ENCODE measurements around the gene UQCRQ. TPM values are rescaled to one million over a fixed set of nuclear protein-coding genes. Genes with fewer than 3 reads are reported as not detected.

UQCRQ gene
- total RNA-seq, 2 donors from 2014 or later = 330 to 366 TPM

DNA sequence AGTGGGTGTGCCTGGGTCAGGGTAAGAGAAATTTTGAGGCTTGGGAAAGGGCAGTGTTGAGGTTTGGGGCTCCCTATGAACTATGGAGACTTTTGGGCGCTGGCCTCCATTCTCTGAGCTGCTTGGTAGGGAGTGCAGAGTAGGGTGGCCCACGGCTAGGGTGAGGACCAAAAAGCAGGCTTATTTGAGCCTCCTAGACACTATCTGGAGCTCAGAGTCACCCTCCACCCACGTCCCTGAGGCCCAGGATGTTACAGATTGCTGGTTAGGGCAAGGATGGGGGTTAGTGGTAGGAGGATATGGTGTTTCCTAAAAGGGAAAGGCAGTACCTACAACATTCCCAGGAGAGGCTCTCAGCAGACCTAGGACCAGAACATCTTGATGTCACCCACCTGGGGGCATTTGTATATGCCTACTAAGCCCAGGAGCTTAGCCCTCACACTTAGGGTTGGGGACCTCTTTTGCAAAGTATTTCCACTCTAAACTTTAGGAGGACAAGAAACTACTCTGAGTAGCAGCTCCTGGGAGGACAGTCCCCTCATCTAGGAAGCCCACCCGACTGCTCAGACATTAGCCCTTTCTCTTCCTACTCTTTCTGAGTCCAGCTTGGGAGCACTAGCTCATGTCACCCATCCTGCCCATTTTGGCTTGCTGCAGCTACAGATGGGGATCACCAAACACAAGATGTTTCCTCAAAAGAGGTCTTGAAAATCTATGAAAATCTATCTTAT, 38.3 kb upstream of the UQCRQ start:
- Mint-ChIP-seq H3K4me1 (ENCODE audit: low read depth in 2 of 2) (peaks cover 5 to 11% of the 10 kb centered on the region in 2 donors), H3K36me3 (no peaks in the 10 kb centered on the region), H3K9me3 (no peaks in the 10 kb centered on the region), H3K4me3 (no peak overlapping the region), H3K27ac (no peak overlapping the region), H3K27me3 (peaks cover 13 to 30% of the 10 kb centered on the region in 2 donors)
- ATAC-seq (no peak), DNase-seq (ENCODE audit: low spot score) (no peak)

DNA sequence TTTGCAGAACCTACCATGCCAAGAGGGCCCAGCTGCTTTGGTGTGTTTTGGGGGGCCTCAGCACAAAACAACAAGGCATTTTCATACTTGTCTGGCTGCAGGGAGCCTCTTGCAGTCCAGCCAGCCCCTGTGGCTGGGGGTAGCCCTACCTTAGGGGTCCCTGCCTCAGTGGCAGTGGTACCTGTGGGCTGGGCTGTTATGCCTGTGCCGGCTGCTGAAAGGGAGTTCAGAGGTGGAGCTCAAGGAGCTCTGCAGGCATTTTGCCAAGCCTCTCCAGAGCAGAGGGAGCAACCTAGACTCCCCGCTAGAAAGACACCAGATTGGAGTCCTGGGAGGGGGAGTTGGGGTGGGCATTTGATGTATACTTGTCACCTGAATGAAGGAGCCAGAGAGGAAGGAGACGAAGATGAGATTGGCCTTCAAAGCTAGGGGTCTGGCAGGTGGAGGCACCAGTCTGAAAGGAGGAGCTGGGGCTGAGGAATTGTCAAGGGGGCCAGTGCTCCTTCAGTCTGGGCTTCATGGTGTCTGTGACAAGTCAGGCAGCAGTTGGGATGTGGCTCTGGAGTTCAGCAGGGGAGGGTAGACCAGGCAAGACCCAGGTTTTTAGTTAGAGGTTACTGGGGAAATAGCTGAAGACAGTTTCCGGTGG, 37.5 kb upstream of the UQCRQ start:
- ATAC-seq (no peak), DNase-seq (ENCODE audit: low spot score) (no peak)
- no peak overlapping the region for H3K27ac Mint-ChIP-seq
- H3K36me3 Mint-ChIP-seq = no peaks in the 10 kb centered on the region
- peaks cover 13 to 24% of the 10 kb centered on the region in 2 donors for H3K27me3 Mint-ChIP-seq
- peaks cover 5 to 11% of the 10 kb centered on the region in 2 donors for H3K4me1 Mint-ChIP-seq (ENCODE audit: low read depth in 2 of 2)
- H3K4me3 Mint-ChIP-seq = peak overlapping the region; percentile 87
- no peaks in the 10 kb centered on the region for H3K9me3 Mint-ChIP-seq

DNA sequence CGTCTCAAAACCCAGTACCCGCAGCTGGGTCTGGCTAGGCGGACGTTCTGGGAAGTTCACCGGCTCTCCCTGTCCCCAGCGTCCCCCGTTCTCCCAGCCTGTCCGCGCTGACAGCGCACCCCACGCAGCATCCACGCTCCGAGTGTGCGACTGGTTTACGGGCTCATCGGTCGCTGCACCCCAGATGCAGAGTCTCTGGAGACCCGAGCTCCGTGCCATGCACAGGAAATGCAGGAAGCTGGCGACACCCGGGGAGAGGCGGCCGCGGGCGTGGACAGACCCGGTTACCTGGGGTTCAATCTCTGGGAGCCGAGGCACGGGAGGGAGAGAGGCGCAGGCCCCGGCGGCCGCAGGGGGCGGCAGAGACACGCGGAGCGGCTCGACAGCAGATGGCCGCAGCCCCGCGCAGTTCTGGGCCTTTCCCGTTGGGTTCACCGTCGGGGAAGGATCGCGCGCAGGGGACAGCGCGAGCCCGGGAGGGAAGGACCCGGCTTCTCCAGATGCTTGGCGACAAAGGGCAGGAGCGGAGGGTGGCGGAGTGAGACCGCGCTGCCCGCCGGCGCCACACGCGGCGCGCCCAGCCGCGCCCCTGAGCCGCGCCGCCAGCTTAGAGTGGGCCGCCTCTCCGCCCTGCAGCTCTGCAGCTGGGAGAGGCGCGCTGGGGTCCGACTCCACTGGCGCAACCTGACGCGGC, 36.6 kb upstream of the UQCRQ start:
- H3K4me3 Mint-ChIP-seq = peak overlapping the region; percentile 87
- H3K9me3 Mint-ChIP-seq = no peaks in the 10 kb centered on the region
- ATAC-seq (peak; percentile 84 to 88), DNase-seq (ENCODE audit: low spot score) (peak; percentile 78)
- H3K36me3 Mint-ChIP-seq = no peaks in the 10 kb centered on the region
- H3K4me1 Mint-ChIP-seq (ENCODE audit: low read depth in 2 of 2) = peaks cover 5 to 11% of the 10 kb centered on the region in 2 donors
- peak overlapping the region in 1 of 2 donors; percentile 41 for H3K27ac Mint-ChIP-seq
- peaks cover 13 to 21% of the 10 kb centered on the region in 2 donors for H3K27me3 Mint-ChIP-seq

DNA sequence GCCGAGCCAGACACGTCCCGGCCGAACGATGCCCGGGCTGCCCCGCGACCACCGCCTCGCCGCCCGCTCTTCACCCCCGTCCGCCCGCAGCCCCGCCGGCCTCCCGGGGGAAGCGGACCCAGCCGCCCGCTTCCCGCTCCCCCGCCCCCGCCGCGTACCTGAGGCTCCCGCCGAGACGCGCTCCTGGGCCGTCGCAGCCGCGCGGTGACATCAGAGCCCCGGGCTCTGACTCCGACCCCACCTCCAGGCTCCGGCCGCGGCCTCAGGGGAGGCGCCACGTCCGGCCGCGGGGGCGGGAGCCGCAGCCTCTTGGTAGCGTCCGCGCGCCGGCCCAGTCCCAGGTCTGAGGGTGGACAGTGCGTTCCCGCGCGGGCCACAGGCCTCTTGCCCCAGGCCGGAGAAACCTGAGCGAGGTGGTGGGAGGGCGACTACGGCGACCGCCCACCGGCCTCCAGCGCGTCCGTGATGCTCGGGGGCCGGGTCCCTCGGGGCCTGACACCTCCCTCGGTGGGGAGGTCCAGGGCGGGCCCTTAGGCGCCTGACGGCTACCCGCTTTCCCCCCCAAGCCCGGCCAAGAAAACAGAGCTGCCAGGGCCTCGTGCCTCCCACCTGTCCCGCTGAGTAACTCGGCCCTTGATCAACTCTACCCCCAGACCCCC, 35.9 kb upstream of the UQCRQ start, which contains the start of gene SHROOM1:
TSS of gene SHROOM1 (minus strand) at position 212 of the 659 bp plus-strand sequence. CDS start 4,507 bp downstream, outside the sequence.
- H3K27ac Mint-ChIP-seq = peak within 1 kb of the TSS in 1 of 2 donors; percentile 41
- no peaks in the 10 kb centered on the region for H3K9me3 Mint-ChIP-seq
- H3K27me3 Mint-ChIP-seq = peaks cover 13 to 21% of the 10 kb centered on the region in 2 donors
- peak; percentile 72 for DNase-seq (ENCODE audit: low spot score)
- peak within 1 kb of the TSS; percentile 87 for H3K4me3 Mint-ChIP-seq
- no peaks in the 10 kb centered on the region for H3K36me3 Mint-ChIP-seq
- H3K4me1 Mint-ChIP-seq (ENCODE audit: low read depth in 2 of 2) = peaks cover 5 to 11% of the 10 kb centered on the region in 2 donors
- ATAC-seq = peak; percentile 82 to 86

DNA sequence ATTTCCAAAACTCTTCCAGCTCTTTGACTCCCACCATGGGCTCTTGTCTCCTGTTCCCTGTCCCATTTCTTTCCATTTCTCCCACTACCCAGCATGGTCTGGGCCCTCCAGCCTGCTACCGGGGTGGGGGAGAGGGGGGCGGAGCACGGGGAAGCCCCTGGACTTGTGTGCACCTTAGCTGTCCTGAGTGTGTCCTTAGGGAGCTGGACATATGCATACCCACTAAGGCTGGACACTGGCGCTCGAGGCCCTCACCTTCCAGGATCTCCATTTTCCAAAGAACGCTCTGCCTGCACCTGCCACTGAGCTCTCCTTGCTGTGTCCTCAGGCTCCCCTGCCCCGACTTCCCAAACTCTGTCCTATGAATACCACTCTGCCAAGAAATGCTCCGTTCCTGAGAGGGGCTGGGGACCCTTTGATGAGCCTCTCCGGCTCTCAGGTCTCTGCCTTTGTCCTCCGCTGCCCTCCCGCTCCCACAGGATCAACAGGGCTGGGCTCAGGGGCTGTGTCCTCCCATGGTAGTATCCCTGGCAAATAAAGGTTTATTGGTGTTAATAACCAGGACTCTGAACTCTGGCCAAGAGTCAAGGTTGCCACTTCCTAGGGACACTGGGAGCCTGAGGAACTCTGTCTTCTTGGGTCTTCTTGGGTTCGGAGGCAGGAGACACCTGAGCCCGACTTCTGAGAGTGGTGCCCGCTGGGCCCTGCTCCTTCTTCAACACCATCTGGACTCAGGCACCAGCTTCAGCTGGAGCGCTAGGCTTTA, 35.2 kb upstream of the UQCRQ start:
- Mint-ChIP-seq H3K36me3 (no peaks in the 10 kb centered on the region), H3K4me1 (ENCODE audit: low read depth in 2 of 2) (peaks cover 5 to 11% of the 10 kb centered on the region in 2 donors), H3K4me3 (peak overlapping the region; percentile 74), H3K27me3 (peaks cover 13 to 21% of the 10 kb centered on the region in 2 donors), H3K9me3 (no peaks in the 10 kb centered on the region), H3K27ac (peak overlapping the region in 1 of 2 donors; percentile 14)
- ATAC-seq = no peak
- DNase-seq (ENCODE audit: low spot score) = no peak

DNA sequence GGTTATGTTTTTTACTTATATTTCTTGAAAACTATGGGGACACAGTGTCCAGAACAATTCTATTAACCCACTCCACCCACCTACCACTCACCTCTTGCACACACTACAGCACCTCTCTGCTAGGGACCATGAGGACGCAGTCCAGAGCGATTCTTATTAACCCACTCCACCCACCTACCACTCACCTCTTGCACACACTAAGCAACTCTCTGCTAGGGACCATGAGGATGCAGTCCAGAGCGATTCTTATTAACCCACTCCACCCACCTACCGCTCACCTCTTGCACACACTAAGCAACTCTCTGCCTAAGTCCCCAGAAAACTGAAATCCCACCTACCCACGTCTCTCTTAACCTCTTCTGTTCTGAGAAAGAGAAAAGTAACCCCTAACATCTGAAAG, 33.8 kb upstream of the UQCRQ start:
- Mint-ChIP-seq H3K4me3 (peak overlapping the region; percentile 33), H3K4me1 (ENCODE audit: low read depth in 2 of 2) (peaks cover 5 to 7% of the 10 kb centered on the region in 2 donors), H3K27me3 (peaks cover 3 to 11% of the 10 kb centered on the region in 2 donors), H3K9me3 (no peaks in the 10 kb centered on the region), H3K36me3 (no peaks in the 10 kb centered on the region), H3K27ac (no peak overlapping the region)
- no peak for DNase-seq (ENCODE audit: low spot score)
- no peak for ATAC-seq

DNA sequence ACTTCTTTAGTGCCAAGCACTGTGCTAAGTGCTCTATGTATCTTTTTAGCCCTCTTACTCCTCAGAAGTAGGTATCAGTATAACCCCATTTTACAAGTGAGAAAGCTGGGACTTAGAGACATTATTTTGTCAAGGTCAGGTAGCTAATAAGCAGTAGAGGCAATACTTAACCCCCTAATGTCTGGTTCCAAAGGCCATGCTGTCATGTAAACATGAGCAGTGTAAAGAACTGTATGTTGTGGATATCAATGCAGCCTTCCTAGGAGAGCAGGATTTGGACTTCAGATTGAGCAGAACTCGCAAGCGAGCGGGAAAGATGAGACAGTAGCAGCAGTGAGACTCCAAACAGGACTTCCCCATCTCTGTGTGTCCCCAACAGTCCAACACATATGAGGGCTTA, 32.4 kb upstream of the UQCRQ start:
- DNase-seq (ENCODE audit: low spot score) (no peak), ATAC-seq (no peak)
- Mint-ChIP-seq H3K36me3 (no peaks in the 10 kb centered on the region), H3K4me1 (ENCODE audit: low read depth in 2 of 2) (peaks cover 5 to 7% of the 10 kb centered on the region in 2 donors), H3K4me3 (no peak overlapping the region), H3K9me3 (no peaks in the 10 kb centered on the region), H3K27me3 (peaks cover 0 to 10% of the 10 kb centered on the region in 2 donors), H3K27ac (no peak overlapping the region)

DNA sequence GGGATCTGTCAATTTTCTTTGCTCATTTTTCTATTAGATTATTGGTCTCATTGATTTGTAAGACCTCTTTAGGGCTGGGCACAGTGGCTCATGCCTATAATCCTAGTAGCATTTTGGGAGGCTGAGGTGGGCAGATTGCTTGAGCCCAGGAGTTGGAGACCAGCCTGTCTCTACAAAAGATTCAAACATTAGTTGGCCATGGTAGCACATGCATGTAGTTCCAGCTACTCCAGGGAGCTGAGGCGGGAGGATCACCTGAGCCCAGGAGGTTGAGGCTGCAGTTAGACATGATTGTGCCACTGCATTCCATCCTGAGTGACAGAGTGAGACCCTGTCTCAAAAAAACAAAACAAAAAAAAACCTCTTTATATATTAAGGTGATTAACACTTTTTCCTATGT, 29.6 kb upstream of the UQCRQ start:
- no peak overlapping the region for H3K27ac Mint-ChIP-seq
- H3K4me3 Mint-ChIP-seq = no peak overlapping the region
- peaks cover 0 to 6% of the 10 kb centered on the region in 2 donors for H3K27me3 Mint-ChIP-seq
- no peaks in the 10 kb centered on the region for H3K4me1 Mint-ChIP-seq (ENCODE audit: low read depth in 2 of 2)
- DNase-seq (ENCODE audit: low spot score) (no peak), ATAC-seq (no peak)
- H3K36me3 Mint-ChIP-seq = no peaks in the 10 kb centered on the region
- H3K9me3 Mint-ChIP-seq = no peaks in the 10 kb centered on the region

DNA sequence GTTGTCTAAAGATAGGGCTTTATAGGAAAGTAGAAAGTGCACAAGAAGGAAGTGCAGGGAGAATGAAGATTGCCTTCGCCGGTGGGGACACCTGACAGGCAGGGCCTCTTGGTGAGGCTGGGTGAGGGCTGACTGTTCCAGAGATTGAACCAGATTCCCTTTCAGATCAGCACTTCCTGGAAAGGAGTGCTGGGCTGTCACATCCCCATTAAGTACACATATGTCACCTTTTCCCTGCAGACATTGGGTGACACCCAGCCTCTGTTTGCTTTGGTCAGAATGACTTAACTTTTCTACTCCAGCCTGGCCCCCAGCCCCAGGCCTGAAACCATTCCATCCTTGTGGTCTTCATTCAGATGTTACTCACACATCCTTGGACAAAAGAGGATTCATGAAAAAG, 28.6 kb upstream of the UQCRQ start:
- no peaks in the 10 kb centered on the region for H3K9me3 Mint-ChIP-seq
- no peak for DNase-seq (ENCODE audit: low spot score)
- H3K27me3 Mint-ChIP-seq = peaks cover 0 to 2% of the 10 kb centered on the region in 2 donors

DNA sequence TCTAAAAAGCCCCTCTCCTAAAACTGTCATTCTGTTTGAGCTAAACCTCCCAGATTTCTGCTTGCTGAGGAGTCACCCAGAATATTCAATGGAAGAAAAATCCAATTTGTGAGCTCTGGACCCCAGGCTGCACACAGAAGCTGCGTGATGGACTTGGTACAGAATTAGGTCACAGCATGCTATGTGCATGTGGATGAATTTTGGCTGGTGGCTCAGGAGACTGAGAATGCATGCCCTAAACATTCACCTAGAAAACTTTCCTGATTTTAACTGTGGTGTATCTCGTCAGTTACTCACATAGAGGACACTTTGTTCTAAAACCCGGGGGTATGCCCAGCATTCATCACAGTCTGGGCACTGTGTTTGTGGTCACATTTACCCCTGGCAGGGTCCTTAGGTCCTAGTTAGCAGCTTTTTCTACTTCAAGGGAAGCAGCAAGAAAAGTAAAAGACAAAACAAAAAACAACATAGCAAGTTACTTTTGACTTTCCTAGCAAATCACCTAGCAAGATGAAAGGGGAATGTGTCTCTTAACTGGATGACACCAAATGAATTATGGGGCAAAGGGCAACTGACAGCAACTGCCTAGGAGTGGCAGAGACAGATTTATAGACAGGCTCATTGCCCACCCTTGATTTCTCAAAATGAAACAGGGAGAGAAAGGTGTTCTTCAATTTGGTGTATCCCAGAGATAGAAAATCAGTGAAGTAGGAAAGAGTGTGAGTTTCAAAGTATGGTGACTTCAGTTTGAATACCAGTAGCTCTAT, 27.7 kb upstream of the UQCRQ start:
- H3K4me3 Mint-ChIP-seq = no peak overlapping the region
- no peaks in the 10 kb centered on the region for H3K4me1 Mint-ChIP-seq (ENCODE audit: low read depth in 2 of 2)

More for the DNA sequence above, 28.6 kb upstream of the UQCRQ start:
- H3K36me3 Mint-ChIP-seq = no peaks in the 10 kb centered on the region
- no peak overlapping the region for H3K4me3 Mint-ChIP-seq
- no peak overlapping the region for H3K27ac Mint-ChIP-seq
- ATAC-seq = no peak
- H3K4me1 Mint-ChIP-seq (ENCODE audit: low read depth in 2 of 2) = no peaks in the 10 kb centered on the region

DNA sequence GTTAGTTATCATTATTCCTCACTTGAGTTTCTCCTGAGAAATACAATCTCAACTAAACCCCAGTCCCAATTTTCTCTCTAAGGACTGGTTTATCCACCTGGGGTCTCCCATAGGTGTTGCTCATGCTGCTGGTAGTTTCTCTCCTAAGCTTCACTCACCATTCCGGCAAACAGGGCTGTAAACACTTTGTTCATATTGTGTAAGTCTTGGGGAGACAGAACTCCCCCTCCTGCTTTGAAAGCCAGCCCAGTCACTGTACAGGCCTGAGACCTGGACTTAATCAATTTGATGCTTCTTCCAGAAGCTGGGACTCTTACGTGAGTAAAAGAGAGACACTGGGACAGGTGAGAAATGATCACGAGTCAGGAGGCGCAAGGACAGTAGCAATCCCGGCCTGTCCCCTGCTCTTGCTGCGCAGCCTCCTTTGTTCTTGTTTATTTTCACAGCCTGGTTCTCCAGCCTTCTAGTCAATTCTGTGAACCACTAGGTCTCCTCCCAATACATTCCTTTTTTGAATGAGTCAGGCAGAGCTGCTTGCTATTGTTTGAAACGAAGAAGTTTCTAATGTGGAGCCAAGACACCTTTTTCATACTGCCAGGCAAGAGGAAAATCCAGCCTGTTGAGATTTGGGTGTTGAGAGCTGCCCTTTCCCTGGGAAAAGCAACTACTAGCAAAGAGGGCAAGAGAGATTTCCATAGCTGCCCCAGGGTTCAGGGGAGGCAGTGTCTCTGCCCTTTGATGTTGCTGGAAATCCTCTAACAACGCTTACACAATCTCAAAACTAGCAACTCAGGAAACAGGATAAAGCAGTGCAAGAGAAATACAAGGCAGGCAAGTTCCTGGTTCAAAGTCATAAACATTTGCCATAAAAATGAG, 26.8 kb upstream of the UQCRQ start:
- H3K27me3 Mint-ChIP-seq = peaks cover 0 to 2% of the 10 kb centered on the region in 2 donors
- no peak overlapping the region for H3K27ac Mint-ChIP-seq
- H3K9me3 Mint-ChIP-seq = no peaks in the 10 kb centered on the region
- no peaks in the 10 kb centered on the region for H3K4me1 Mint-ChIP-seq (ENCODE audit: low read depth in 2 of 2)
- DNase-seq (ENCODE audit: low spot score) (no peak), ATAC-seq (no peak)
- no peak overlapping the region for H3K4me3 Mint-ChIP-seq
- H3K36me3 Mint-ChIP-seq = no peaks in the 10 kb centered on the region

More for the DNA sequence above, 27.7 kb upstream of the UQCRQ start:
- ATAC-seq = no peak
- no peak overlapping the region for H3K27ac Mint-ChIP-seq
- H3K9me3 Mint-ChIP-seq = no peaks in the 10 kb centered on the region
- H3K36me3 Mint-ChIP-seq = no peaks in the 10 kb centered on the region
- DNase-seq (ENCODE audit: low spot score) = no peak
- H3K27me3 Mint-ChIP-seq = peaks cover 0 to 2% of the 10 kb centered on the region in 2 donors

DNA sequence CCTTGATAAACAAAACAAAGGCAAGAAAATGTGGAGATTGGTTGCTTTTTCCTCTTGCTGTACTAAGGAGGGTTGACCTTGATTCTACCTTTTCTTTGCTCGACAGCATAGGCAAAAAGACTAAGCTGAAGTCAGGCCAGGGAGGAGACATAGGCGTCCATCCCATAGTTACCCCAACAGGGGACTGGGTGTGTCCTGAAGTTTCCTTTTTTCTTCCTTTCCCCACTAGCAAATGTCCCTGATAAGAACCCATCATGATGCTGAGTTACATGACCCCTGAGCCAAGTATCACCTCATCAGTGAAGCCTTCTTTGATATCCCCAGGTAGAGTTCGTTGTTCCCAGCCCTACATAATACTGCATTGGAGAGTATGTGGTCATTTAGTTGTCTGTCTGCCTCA, 26.1 kb upstream of the UQCRQ start:
- no peak for ATAC-seq
- H3K9me3 Mint-ChIP-seq = no peaks in the 10 kb centered on the region
- H3K4me3 Mint-ChIP-seq = no peak overlapping the region
- no peak for DNase-seq (ENCODE audit: low spot score)
- no peaks in the 10 kb centered on the region for H3K36me3 Mint-ChIP-seq
- no peak overlapping the region for H3K27ac Mint-ChIP-seq
- H3K4me1 Mint-ChIP-seq (ENCODE audit: low read depth in 2 of 2) = no peaks in the 10 kb centered on the region
- H3K27me3 Mint-ChIP-seq = peaks cover 0 to 2% of the 10 kb centered on the region in 2 donors
